Central memory CD8-positive, alpha-beta T cell (primary cell): ENCODE data around the gene FAM53B.

Source experiments
- ATAC-seq: fragments of 150-1000 bp; cut with Tn5 transposase; replicated peaks from 2 replicates; pipeline ENCODE4 v1.10.0; 2022; ENCODE audit warnings: mild to moderate bottlenecking, moderate FRiP score, moderate number of reproducible peaks; ENCODE audit not compliant: poor library complexity, severe bottlenecking; ENCODE audit errors: extremely low read depth
- DNase-seq, 2 donors: peaks; one replicate each; pipeline ENCODE4 v3.0.0; 2021; ENCODE audit warnings: low spot score in 2 of 2
- H3K27ac Mint-ChIP-seq: one replicate; pipeline ENCODE4 v1.8.0; 2022; ENCODE audit warnings: low read depth, mild to moderate bottlenecking, moderate library complexity, mixed read lengths
- H3K27me3 Mint-ChIP-seq: one replicate; pipeline ENCODE4 v1.8.0; 2022; ENCODE audit warnings: mixed read lengths
- H3K36me3 Mint-ChIP-seq: one replicate; pipeline ENCODE4 v1.8.0; 2022; ENCODE audit warnings: mild to moderate bottlenecking, moderate library complexity, mixed read lengths; ENCODE audit not compliant: insufficient read depth
- H3K4me1 Mint-ChIP-seq: one replicate; pipeline ENCODE4 v1.8.0; 2022; ENCODE audit warnings: mixed read lengths
- H3K4me3 Mint-ChIP-seq: one replicate; pipeline ENCODE4 v1.8.0; 2022; ENCODE audit warnings: mild to moderate bottlenecking, moderate library complexity, mixed read lengths
- H3K9me3 Mint-ChIP-seq: one replicate; pipeline ENCODE4 v1.8.0; 2022; ENCODE audit warnings: mixed read lengths

FAM53B gene

GRCh38 chr10:124719213-124719851 lies 24.8 kb downstream of the FAM53B start:
- no peaks in the 10 kb centered on the region for H3K27me3 Mint-ChIP-seq
- H3K27ac Mint-ChIP-seq = peak overlapping the region; percentile 96
- ATAC-seq (peak; percentile 53), DNase-seq (peak; percentile 51 to 75)
- H3K4me1 Mint-ChIP-seq = peaks cover 86% of the 10 kb centered on the region
- H3K36me3 Mint-ChIP-seq = peaks cover 36% of the 10 kb centered on the region
- H3K9me3 Mint-ChIP-seq = no peaks in the 10 kb centered on the region
- peak overlapping the region; percentile 50 for H3K4me3 Mint-ChIP-seq

GRCh38 chr10:124717911-124718741 lies 26.1 kb downstream of the FAM53B start:
- peak overlapping the region; percentile 96 for H3K27ac Mint-ChIP-seq
- H3K4me1 Mint-ChIP-seq = peaks cover 86% of the 10 kb centered on the region
- peak; percentile 58 to 82 for DNase-seq
- H3K27me3 Mint-ChIP-seq = no peaks in the 10 kb centered on the region
- peak; percentile 80 for ATAC-seq
- H3K9me3 Mint-ChIP-seq = no peaks in the 10 kb centered on the region
- peak overlapping the region; percentile 50 for H3K4me3 Mint-ChIP-seq
- H3K36me3 Mint-ChIP-seq = peaks cover 28% of the 10 kb centered on the region

DNA sequence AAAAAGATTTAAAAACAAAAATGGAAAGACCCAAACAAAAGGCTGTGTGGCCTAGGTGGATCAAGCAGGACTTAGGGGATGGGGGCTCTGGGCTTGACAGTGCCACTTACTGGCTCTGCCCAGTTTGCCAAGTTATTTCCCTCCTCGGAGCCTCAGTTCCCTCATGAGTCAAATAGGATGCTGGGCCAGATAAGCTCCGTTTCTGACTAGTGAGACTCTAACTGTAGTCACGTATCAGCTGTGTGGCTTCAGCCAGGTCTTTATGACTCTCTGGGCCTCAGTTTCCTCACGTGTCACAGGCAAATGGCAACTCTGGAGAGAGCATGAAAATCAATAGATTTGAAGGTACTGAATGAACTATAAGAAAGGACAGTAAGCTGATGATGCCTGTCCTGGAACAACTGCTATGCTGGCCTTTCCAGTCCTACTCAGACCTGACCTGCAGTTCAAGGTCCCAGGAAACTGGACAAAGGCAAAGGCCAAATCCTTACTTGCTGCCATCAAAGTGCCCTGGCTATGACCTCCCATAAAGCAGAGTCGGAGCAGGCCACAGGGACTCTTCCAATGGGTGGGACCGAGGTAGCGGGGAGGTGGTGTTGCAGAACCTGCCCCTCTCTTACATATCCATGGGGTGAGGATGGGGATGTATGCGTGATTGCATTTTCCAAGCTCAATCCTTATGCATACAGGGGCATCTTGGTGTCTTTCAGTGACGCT lies 27.0 kb downstream of the FAM53B start:
- H3K9me3 Mint-ChIP-seq = no peaks in the 10 kb centered on the region
- H3K27me3 Mint-ChIP-seq = no peaks in the 10 kb centered on the region
- peaks cover 30% of the 10 kb centered on the region for H3K36me3 Mint-ChIP-seq
- peak overlapping the region; percentile 96 for H3K27ac Mint-ChIP-seq
- ATAC-seq (no peak), DNase-seq (no peak)
- peak overlapping the region; percentile 50 for H3K4me3 Mint-ChIP-seq
- H3K4me1 Mint-ChIP-seq = peaks cover 86% of the 10 kb centered on the region

- H3K27me3 Mint-ChIP-seq = no peaks in the 10 kb centered on the region
- H3K36me3 Mint-ChIP-seq = peaks cover 29% of the 10 kb centered on the region
- H3K4me1 Mint-ChIP-seq = peaks cover 77% of the 10 kb centered on the region
- no peak for DNase-seq
- H3K9me3 Mint-ChIP-seq = no peaks in the 10 kb centered on the region
- no peak for ATAC-seq
- peak overlapping the region; percentile 50 for H3K4me3 Mint-ChIP-seq
- peak overlapping the region; percentile 96 for H3K27ac Mint-ChIP-seq
These were observed 27.8 kb downstream of the FAM53B start for GRCh38 chr10:124716369-124716768.

DNA sequence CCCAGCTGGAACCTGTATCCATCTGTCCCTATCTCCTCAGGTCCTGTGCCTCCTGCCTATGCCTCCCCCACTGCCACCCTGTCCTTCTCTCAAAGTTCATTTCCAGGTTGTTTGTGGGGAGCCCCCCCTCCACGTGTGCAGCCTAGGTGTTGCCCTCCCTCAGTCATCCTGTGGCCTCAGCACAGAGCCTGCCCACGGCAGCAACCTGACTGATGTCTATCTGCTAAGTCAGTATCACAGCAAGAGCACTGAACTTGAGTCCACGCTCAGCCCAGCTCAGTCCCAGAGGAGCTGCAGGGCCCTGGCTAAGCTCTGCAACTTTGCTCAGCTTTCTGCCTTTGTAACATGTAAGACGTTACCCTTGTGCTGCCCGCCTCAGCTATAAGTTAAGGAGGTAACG lies 28.7 kb downstream of the FAM53B start:
- ATAC-seq = no peak

GRCh38 chr10:124713679-124714255 lies 30.4 kb downstream of the FAM53B start:
- DNase-seq (no peak), ATAC-seq (no peak)
- H3K36me3 Mint-ChIP-seq = peaks cover 32% of the 10 kb centered on the region
- H3K27me3 Mint-ChIP-seq = no peaks in the 10 kb centered on the region
- peaks cover 87% of the 10 kb centered on the region for H3K4me1 Mint-ChIP-seq
- H3K27ac Mint-ChIP-seq = peak overlapping the region; percentile 87
- H3K9me3 Mint-ChIP-seq = no peaks in the 10 kb centered on the region
- H3K4me3 Mint-ChIP-seq = peak overlapping the region; percentile 16

More for the DNA sequence above, 28.7 kb downstream of the FAM53B start:
- Mint-ChIP-seq H3K9me3 (no peaks in the 10 kb centered on the region), H3K27me3 (no peaks in the 10 kb centered on the region), H3K36me3 (peaks cover 34% of the 10 kb centered on the region), H3K4me1 (peaks cover 81% of the 10 kb centered on the region), H3K27ac (peak overlapping the region; percentile 96), H3K4me3 (peak overlapping the region; percentile 43)
- no peak for DNase-seq

GRCh38 chr10:124712704-124713407 lies 31.3 kb downstream of the FAM53B start:
- DNase-seq = no peak
- Mint-ChIP-seq H3K36me3 (peaks cover 23% of the 10 kb centered on the region), H3K4me3 (peak overlapping the region; percentile 16), H3K9me3 (no peaks in the 10 kb centered on the region), H3K4me1 (peaks cover 86% of the 10 kb centered on the region), H3K27ac (peak overlapping the region; percentile 87), H3K27me3 (no peaks in the 10 kb centered on the region)
- no peak for ATAC-seq

DNA sequence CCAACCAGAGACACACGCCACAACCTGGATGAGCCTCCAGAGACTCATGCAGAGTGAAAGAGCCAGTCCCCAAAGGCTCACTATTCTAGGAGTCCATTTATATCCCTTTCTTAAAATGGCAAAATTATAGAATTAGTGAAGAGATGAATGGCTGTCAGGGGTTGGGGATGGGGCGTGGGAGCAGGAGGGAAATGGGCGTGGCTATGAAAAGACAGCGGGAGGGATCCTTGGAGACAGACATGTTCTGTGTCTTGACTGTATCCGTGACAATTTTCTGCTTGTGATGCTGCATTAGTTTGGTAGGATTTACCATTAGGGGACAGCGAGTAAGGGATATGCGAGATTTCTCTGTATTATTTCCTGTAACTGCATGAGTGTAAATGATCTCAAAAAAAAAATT lies 33.0 kb downstream of the FAM53B start:
- H3K36me3 Mint-ChIP-seq = peaks cover 20% of the 10 kb centered on the region
- peak overlapping the region; percentile 98 for H3K27ac Mint-ChIP-seq
- no peaks in the 10 kb centered on the region for H3K27me3 Mint-ChIP-seq
- ATAC-seq (no peak), DNase-seq (no peak)
- peaks cover 83% of the 10 kb centered on the region for H3K4me1 Mint-ChIP-seq
- peak overlapping the region; percentile 55 for H3K4me3 Mint-ChIP-seq
- H3K9me3 Mint-ChIP-seq = no peaks in the 10 kb centered on the region

- DNase-seq (no peak), ATAC-seq (no peak)
- peaks cover 21% of the 10 kb centered on the region for H3K36me3 Mint-ChIP-seq
- peak overlapping the region; percentile 58 for H3K4me3 Mint-ChIP-seq
- no peaks in the 10 kb centered on the region for H3K27me3 Mint-ChIP-seq
- peaks cover 83% of the 10 kb centered on the region for H3K4me1 Mint-ChIP-seq
- no peaks in the 10 kb centered on the region for H3K9me3 Mint-ChIP-seq
- H3K27ac Mint-ChIP-seq = peak overlapping the region; percentile 98
These were observed 33.8 kb downstream of the FAM53B start for GRCh38 chr10:124710266-124710881.

DNA sequence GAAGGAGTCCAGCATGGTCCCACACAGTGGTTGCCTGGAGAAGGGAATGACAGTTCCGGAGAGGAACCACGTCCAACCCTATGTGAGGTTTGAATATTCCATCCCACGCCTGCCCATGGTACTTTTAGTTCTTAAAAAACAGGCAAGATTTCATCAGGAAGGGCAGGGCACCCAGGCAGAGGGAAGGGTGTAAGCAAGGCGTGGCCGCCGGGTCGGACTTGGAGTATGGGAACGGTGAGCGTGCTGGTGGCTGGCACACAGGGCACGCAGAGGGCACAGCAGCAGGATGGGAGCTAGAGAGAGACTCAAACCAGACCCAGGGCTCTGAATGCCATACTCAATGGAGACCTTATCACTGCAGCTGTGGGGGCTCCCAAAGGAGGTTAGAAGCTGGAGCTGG lies 34.3 kb downstream of the FAM53B start:
- Mint-ChIP-seq H3K4me1 (peaks cover 83% of the 10 kb centered on the region), H3K36me3 (peaks cover 21% of the 10 kb centered on the region), H3K27ac (peak overlapping the region; percentile 98), H3K27me3 (no peaks in the 10 kb centered on the region), H3K9me3 (no peaks in the 10 kb centered on the region), H3K4me3 (peak overlapping the region; percentile 58)
- DNase-seq (no peak), ATAC-seq (no peak)

DNA sequence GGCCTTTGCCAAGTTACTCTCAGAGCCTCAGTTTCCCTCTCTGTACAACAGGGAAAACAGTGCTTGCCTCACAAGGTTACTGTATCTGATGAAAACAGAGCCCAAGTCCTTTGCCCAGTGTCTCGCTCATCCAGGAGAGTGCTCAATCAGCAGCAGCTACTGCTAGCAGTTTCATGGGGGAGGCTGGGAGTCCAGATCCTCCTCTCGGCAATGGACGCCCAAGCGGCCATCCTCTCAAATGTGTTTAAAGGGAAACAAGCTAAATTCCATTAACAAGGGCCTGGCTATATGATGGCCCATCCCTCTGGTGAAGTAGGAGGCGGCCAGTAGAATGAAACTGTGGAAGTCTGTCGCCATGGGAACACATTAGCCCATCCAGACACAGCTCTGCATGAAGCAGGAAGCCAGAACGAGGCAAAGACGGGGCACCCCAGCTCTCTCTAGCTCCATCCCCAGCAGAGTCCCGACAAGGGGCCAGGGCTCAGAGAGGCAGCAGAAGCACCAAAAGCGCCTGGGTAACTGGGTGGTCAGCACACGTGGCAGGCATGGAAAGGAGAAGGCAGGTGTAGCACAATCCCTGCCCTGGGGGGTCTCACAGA lies 35.2 kb downstream of the FAM53B start:
- Mint-ChIP-seq H3K27ac (peak overlapping the region; percentile 98), H3K4me3 (peak overlapping the region; percentile 58)

More for the DNA sequence above, 35.2 kb downstream of the FAM53B start:
- DNase-seq (no peak), ATAC-seq (peak; percentile 42)
- Mint-ChIP-seq H3K27me3 (no peaks in the 10 kb centered on the region), H3K9me3 (no peaks in the 10 kb centered on the region), H3K4me1 (peaks cover 87% of the 10 kb centered on the region), H3K36me3 (peaks cover 25% of the 10 kb centered on the region)
